Ectodermal cell (in vitro differentiated cells): ENCODE data around the gene FGD3.

Source experiments
- H3K27ac ChIP-seq: 2 replicates; pipeline ENCODE4 v1.7.0; 2013; ENCODE audit warnings: mild to moderate bottlenecking, low read depth, low read length; ENCODE audit not compliant: insufficient read depth, poor library complexity, severe bottlenecking
- H3K27me3 ChIP-seq: 2 replicates; pipeline ENCODE4 v1.7.0; 2013; ENCODE audit warnings: mild to moderate bottlenecking, low read length; ENCODE audit not compliant: insufficient read depth, control insufficient read depth, poor library complexity, severe bottlenecking
- H3K36me3 ChIP-seq: one replicate; pipeline ENCODE4 v1.7.0; 2013; ENCODE audit warnings: low read length; ENCODE audit not compliant: control insufficient read depth, insufficient read depth
- H3K4me1 ChIP-seq: one replicate; pipeline ENCODE4 v1.7.0; 2013; ENCODE audit warnings: low read length; ENCODE audit not compliant: control insufficient read depth, insufficient read depth
- H3K4me3 ChIP-seq: 2 replicates; pipeline ENCODE4 v1.7.0; 2013; ENCODE audit warnings: low read depth, low read length, control low read depth; ENCODE audit not compliant: insufficient read depth
- H3K9me3 ChIP-seq: 2 replicates; pipeline ENCODE4 v1.7.0; 2013; ENCODE audit warnings: mild to moderate bottlenecking, low read length, moderate library complexity; ENCODE audit not compliant: control insufficient read depth
- WGBS, 2 experiments: methylation state at CpG; one replicate each; pipeline ENCODE4 v1.1.7; 2013; ENCODE audit warnings: missing lambda C conversion rate in 2 of 2; 5-methylcytosine and 5-hydroxymethylcytosine counted together

Gene FGD3

GRCh38 chr9:93052791-93053540 lies 105.6 kb downstream of the FGD3 start:
- Histone ChIP-seq H3K4me3 (no peak overlapping the region), H3K27ac (no peak overlapping the region), H3K4me1 (peaks cover 11% of the 10 kb centered on the region), H3K9me3 (no peaks in the 10 kb centered on the region), H3K27me3 (no peaks in the 10 kb centered on the region), H3K36me3 (no peaks in the 10 kb centered on the region)
- 74 to 77% methylated on average over 15 of the region's 15 CpGs for WGBS, 2 experiments

GRCh38 chr9:93053781-93054331 lies 106.5 kb downstream of the FGD3 start:
- WGBS, 2 experiments: 87 to 88% methylated on average over 5 of the region's 5 CpGs
- H3K4me3 ChIP-seq: no peak overlapping the region
- H3K4me1 ChIP-seq: peaks cover 11% of the 10 kb centered on the region
- H3K27ac ChIP-seq: no peak overlapping the region
- peaks cover 4% of the 10 kb centered on the region for H3K27me3 ChIP-seq
- H3K9me3 ChIP-seq: no peaks in the 10 kb centered on the region
- H3K36me3 ChIP-seq: no peaks in the 10 kb centered on the region

GRCh38 chr9:93054758-93055704 lies 107.7 kb downstream of the FGD3 start:
- Histone ChIP-seq H3K9me3 (no peaks in the 10 kb centered on the region), H3K4me3 (no peak overlapping the region), H3K36me3 (no peaks in the 10 kb centered on the region), H3K27me3 (peaks cover 16% of the 10 kb centered on the region), H3K4me1 (peaks cover 11% of the 10 kb centered on the region), H3K27ac (no peak overlapping the region)
- WGBS, 2 experiments: 87 to 88% methylated on average over 11 of the region's 11 CpGs

GRCh38 chr9:93057042-93057702 lies 109.8 kb downstream of the FGD3 start:
- H3K36me3 ChIP-seq: no peaks in the 10 kb centered on the region
- H3K4me1 ChIP-seq: peaks cover 11% of the 10 kb centered on the region
- H3K4me3 ChIP-seq: no peak overlapping the region
- 83 to 84% methylated on average over 8 of the region's 8 CpGs for WGBS, 2 experiments
- no peaks in the 10 kb centered on the region for H3K9me3 ChIP-seq
- no peak overlapping the region for H3K27ac ChIP-seq
- H3K27me3 ChIP-seq: peaks cover 17% of the 10 kb centered on the region

- no peaks in the 10 kb centered on the region for H3K9me3 ChIP-seq
- no peak overlapping the region for H3K4me3 ChIP-seq
- 74 to 75% methylated on average over 14 of the region's 14 CpGs for WGBS, 2 experiments
- H3K36me3 ChIP-seq: no peaks in the 10 kb centered on the region
- H3K27me3 ChIP-seq: peaks cover 17% of the 10 kb centered on the region
- no peak overlapping the region for H3K27ac ChIP-seq
- peaks cover 11% of the 10 kb centered on the region for H3K4me1 ChIP-seq
These were observed 110.5 kb downstream of the FGD3 start for GRCh38 chr9:93057703-93058354.

GRCh38 chr9:93058355-93059010 lies 111.2 kb downstream of the FGD3 start, which contains the start of gene SUSD3:
Gene SUSD3, plus strand, starts transcription at chr9:93058701. Its CDS starts 42 bp downstream, at chr9:93058743.
- H3K27me3 ChIP-seq: peaks cover 17% of the 10 kb centered on the region
- WGBS, 2 experiments: 2% methylated on average over 55 of the region's 55 CpGs
- H3K4me1 ChIP-seq: peaks cover 5% of the 10 kb centered on the region
- H3K36me3 ChIP-seq: no peaks in the 10 kb centered on the region
- no peak within 1 kb of the TSS for H3K27ac ChIP-seq
- H3K9me3 ChIP-seq: no peaks in the 10 kb centered on the region
- H3K4me3 ChIP-seq: peak within 1 kb of the TSS; percentile 32

- Histone ChIP-seq H3K27ac (no peak overlapping the region), H3K4me3 (peak overlapping the region; percentile 32), H3K36me3 (no peaks in the 10 kb centered on the region), H3K4me1 (no peaks in the 10 kb centered on the region), H3K27me3 (peaks cover 17% of the 10 kb centered on the region), H3K9me3 (no peaks in the 10 kb centered on the region)
- 41 to 42% methylated on average over 53 of the region's 53 CpGs for WGBS, 2 experiments
These were observed 111.8 kb downstream of the FGD3 start for GRCh38 chr9:93059011-93059714.

GRCh38 chr9:93059715-93060578 lies 112.6 kb downstream of the FGD3 start:
- WGBS, 2 experiments: 86 to 93% methylated on average over 7 of the region's 7 CpGs
- no peaks in the 10 kb centered on the region for H3K4me1 ChIP-seq
- H3K9me3 ChIP-seq: no peaks in the 10 kb centered on the region
- no peak overlapping the region for H3K4me3 ChIP-seq
- H3K36me3 ChIP-seq: no peaks in the 10 kb centered on the region
- H3K27me3 ChIP-seq: peaks cover 17% of the 10 kb centered on the region
- no peak overlapping the region for H3K27ac ChIP-seq
